Testis (tissue), 3 donors: ENCODE data around the gene DNAJC18. TPM values are rescaled to one million over a fixed set of nuclear protein-coding genes. Genes with fewer than 3 reads are reported as not detected.

Experiments
- DNase-seq: peaks from one replicate; pipeline ENCODE4 v3.0.0-alpha.2; 2019
- H3K27ac ChIP-seq, 2 donors: fragments of 200-600 bp; sonication (generic); one replicate each; pipeline ENCODE4 v1.5.1; 2019
- H3K27me3 ChIP-seq: fragments of 200-600 bp; sonication (generic); one replicate; pipeline ENCODE4 v1.5.1; 2019
- H3K36me3 ChIP-seq: fragments of 200-600 bp; sonication (generic); one replicate; pipeline ENCODE4 v1.5.1; 2017; ENCODE audit warnings: low read depth; ENCODE audit errors: missing control alignments
- H3K4me1 ChIP-seq: fragments of 200-600 bp; sonication (generic); one replicate; pipeline ENCODE4 v1.5.1; 2019
- H3K4me3 ChIP-seq, 2 donors: fragments of 200-600 bp; sonication (generic); one replicate each; pipeline ENCODE4 v1.5.1; 2017 to 2019
- H3K9me3 ChIP-seq: fragments of 200-600 bp; sonication (generic); one replicate; pipeline ENCODE4 v1.5.1; 2017
- CTCF ChIP-seq, 3 experiments: fragments of 450-650 bp in 2 of 3; fragments of 200-600 bp in 1 of 3; sonication (generic) in 1 of 3; IDR thresholded peaks; one replicate each; pipeline ENCODE4 v1.5.1; 2016 to 2019; ENCODE audit warnings: antibody characterized with exemption in 3 of 3, mild to moderate bottlenecking in 2 of 3, moderate library complexity in 1 of 3
- POLR2A ChIP-seq: fragments of 450-650 bp; IDR thresholded peaks from one replicate; pipeline ENCODE4 v1.6.1; 2017; ENCODE audit warnings: antibody characterized with exemption, mild to moderate bottlenecking, moderate library complexity
- WGBS, 2 donors: methylation state at CpG; one replicate each; pipeline ENCODE4 v1.1.5; 2018; 5-methylcytosine and 5-hydroxymethylcytosine counted together
- intact Hi-C: fragments of 100-400 bp; cut with DNase I; formaldehyde crosslinking; loops from one replicate; pipeline ENCODE4 v1.15.1; 2023; ENCODE audit warnings: low total_unique reads
- polyA plus RNA-seq: library from polyadenylated mRNA; stranded (reverse); fragments of 350-450 nt; fragmentation: Illumina TruSeq; extraction: RNeasy Lipid Tissue Mini Kit (QIAGEN cat#74804); gene quantifications from one replicate; pipeline ENCODE4 v1.2.3, GENCODE V29; 2014; ENCODE audit warnings: low read depth, low replicate concordance; ENCODE audit not compliant: insufficient read depth
- total RNA-seq, 2 donors: library from RNA; depleted of rRNA; stranded (reverse); fragments of >200 nt; gene quantifications; one replicate each; pipeline ENCODE4 v1.2.3, GENCODE V29; 2016

DNAJC18 gene
- total and polyA plus RNA-seq, 3 donors from 2014 or later = 45.0 to 283 (median 98.3) TPM

- 96% methylated on average over 5 of the region's 5 CpGs for WGBS, 2 donors
- H3K36me3 ChIP-seq = no peaks in the 10 kb centered on the region
- no peak for TF ChIP-seq POLR2A
- no peak for TF ChIP-seq CTCF (IDR thresholded peaks at IDR 0.05)
- no peaks in the 10 kb centered on the region for H3K4me1 ChIP-seq
- no peaks in the 10 kb centered on the region for H3K9me3 ChIP-seq
- no peak for DNase-seq
- H3K27ac ChIP-seq = no peak overlapping the region
- no peaks in the 10 kb centered on the region for H3K27me3 ChIP-seq
- no peak overlapping the region for H3K4me3 ChIP-seq
- intact Hi-C loops = no loop called here
Observed at GRCh38 chr5:139457653-139458306, 18.5 kb upstream of the DNAJC18 start.

GRCh38 chr5:139457241-139457640, 17.9 kb upstream of the DNAJC18 start:
- no peak for DNase-seq
- no peak overlapping the region for H3K27ac ChIP-seq
- H3K4me3 ChIP-seq = no peak overlapping the region
- no peaks in the 10 kb centered on the region for H3K4me1 ChIP-seq
- no peaks in the 10 kb centered on the region for H3K27me3 ChIP-seq
- H3K9me3 ChIP-seq = no peaks in the 10 kb centered on the region
- intact Hi-C loops = no loop called here
- no peaks in the 10 kb centered on the region for H3K36me3 ChIP-seq
- 93 to 95% methylated on average over 5 of the region's 5 CpGs for WGBS, 2 donors
- no peak for TF ChIP-seq POLR2A

- intact Hi-C loops = no loop called here
- Histone ChIP-seq H3K36me3 (no peaks in the 10 kb centered on the region), H3K4me3 (no peak overlapping the region), H3K4me1 (no peaks in the 10 kb centered on the region), H3K9me3 (no peaks in the 10 kb centered on the region), H3K27me3 (no peaks in the 10 kb centered on the region), H3K27ac (no peak overlapping the region)
- DNase-seq = no peak
- 93% methylated on average over 8 to 11 of the region's 12 CpGs for WGBS, 2 donors
- TF ChIP-seq POLR2A = no peak
- no peak for TF ChIP-seq CTCF (IDR thresholded peaks at IDR 0.05)
Observed at GRCh38 chr5:139456776-139457175, 17.5 kb upstream of the DNAJC18 start.

GRCh38 chr5:139454568-139455290, 15.4 kb upstream of the DNAJC18 start:
- H3K27ac ChIP-seq = no peak overlapping the region
- H3K36me3 ChIP-seq = no peaks in the 10 kb centered on the region
- no peaks in the 10 kb centered on the region for H3K9me3 ChIP-seq
- H3K27me3 ChIP-seq = no peaks in the 10 kb centered on the region
- TF ChIP-seq CTCF (IDR thresholded peaks at IDR 0.05) (no peak), POLR2A (no peak)
- H3K4me3 ChIP-seq = no peak overlapping the region
- WGBS, 2 donors = 89 to 93% methylated on average over 10 to 11 of the region's 11 CpGs
- no peak for DNase-seq
- no peaks in the 10 kb centered on the region for H3K4me1 ChIP-seq
- intact Hi-C loops = no loop called here

- no peak overlapping the region for H3K4me3 ChIP-seq
- no peaks in the 10 kb centered on the region for H3K9me3 ChIP-seq
- DNase-seq = no peak
- no peaks in the 10 kb centered on the region for H3K4me1 ChIP-seq
- no peak overlapping the region for H3K27ac ChIP-seq
- H3K36me3 ChIP-seq = no peaks in the 10 kb centered on the region
- 75 to 81% methylated on average over 3 of the region's 3 CpGs for WGBS, 2 donors
- intact Hi-C loops = no loop called here
- no peak for TF ChIP-seq POLR2A
- TF ChIP-seq CTCF (IDR thresholded peaks at IDR 0.05) = no peak
- no peaks in the 10 kb centered on the region for H3K27me3 ChIP-seq
Observed at GRCh38 chr5:139453683-139454567, 14.6 kb upstream of the DNAJC18 start.
